Activated B cell treated with CpG ODN at 0.5 μM for 24 hours (primary cell): ENCODE data around the gene SLC45A2. TPM values are rescaled to one million over a fixed set of nuclear protein-coding genes. Genes with fewer than 3 reads are reported as not detected.
"Not testable (repeated sequence)": the region's sequence is repeated elsewhere in the genome, so short reads cannot be mapped to it uniquely, and the experiment has no call there.

Experiments used
- ATAC-seq: fragments of 200-7000 bp; cut with Tn5 transposase; one replicate; pipeline ENCODE4 v1.10.0; 2021; ENCODE audit warnings: low read depth, mild to moderate bottlenecking, moderate library complexity
- CTCF ChIA-PET: fragments of 350-600 bp; sonication (Branson Sonifier 250); formaldehyde crosslinking; loops from one replicate; lab custom pipeline; 2021; ENCODE audit warnings: antibody characterized with exemption; lab: Charles Lee
- POLR2A ChIA-PET: fragments of 350-600 bp; sonication (Branson Sonifier 250); formaldehyde crosslinking; loops from one replicate; lab custom pipeline; 2021; ENCODE audit warnings: antibody characterized with exemption; lab: Charles Lee
- DNase-seq: peaks from one replicate; pipeline ENCODE4 v3.0.0; 2022
- H3K27ac Mint-ChIP-seq: one replicate; pipeline ENCODE4 v1.8.0; 2020; ENCODE audit warnings: mixed read lengths
- H3K27me3 Mint-ChIP-seq: one replicate; pipeline ENCODE4 v1.8.0; 2021; ENCODE audit warnings: mixed read lengths
- H3K36me3 Mint-ChIP-seq: one replicate; pipeline ENCODE4 v1.8.0; 2021; ENCODE audit warnings: low read depth, mixed read lengths
- H3K4me1 Mint-ChIP-seq: one replicate; pipeline ENCODE4 v1.8.0; 2021; ENCODE audit warnings: mixed read lengths
- H3K4me3 Mint-ChIP-seq: one replicate; pipeline ENCODE4 v1.8.0; 2020; ENCODE audit warnings: mild to moderate bottlenecking, mixed read lengths
- H3K9me3 Mint-ChIP-seq: one replicate; pipeline ENCODE4 v1.8.0; 2020; ENCODE audit warnings: mixed read lengths
- CTCF ChIP-seq: fragments of 200-600 bp; IDR thresholded peaks from one replicate; pipeline ENCODE4 v1.8.0; 2022; ENCODE audit warnings: antibody characterized with exemption, mild to moderate bottlenecking
- intact Hi-C: fragments of 100-400 bp; cut with micrococcal nuclease; formaldehyde crosslinking; loops from one replicate; pipeline ENCODE4 v1.15.1; 2024
- total RNA-seq: library from RNA; stranded (reverse); gene quantifications from 2 replicates; pipeline ENCODE4 v1.2.3, GENCODE V29; 2022

Gene SLC45A2
- total RNA-seq, 1 donor from 2014 or later: not detected

- DNase-seq: no peak
- ChIA-PET POLR2A (no interaction called here), CTCF (no interaction called here)
- Mint-ChIP-seq H3K4me1 (no peaks in the 10 kb centered on the region), H3K4me3 (no peak overlapping the region), H3K27me3 (peaks cover 7% of the 10 kb centered on the region), H3K36me3 (no peaks in the 10 kb centered on the region), H3K27ac (no peak overlapping the region), H3K9me3 (no peaks in the 10 kb centered on the region)
- no peak for TF ChIP-seq CTCF
- no peak for ATAC-seq
- intact Hi-C loops: no loop called here
These were observed 20.3 kb downstream of the SLC45A2 start for GRCh38 chr5:33964132-33964700.

- no peaks in the 10 kb centered on the region for H3K4me1 Mint-ChIP-seq
- no peak for ATAC-seq
- TF ChIP-seq CTCF: no peak
- H3K4me3 Mint-ChIP-seq: no peak overlapping the region
- no peaks in the 10 kb centered on the region for H3K36me3 Mint-ChIP-seq
- DNase-seq: no peak
- CTCF ChIA-PET: no interaction called here
- intact Hi-C loops: no loop called here
- H3K9me3 Mint-ChIP-seq: peaks cover 7% of the 10 kb centered on the region
- peaks cover 7% of the 10 kb centered on the region for H3K27me3 Mint-ChIP-seq
- no peak overlapping the region for H3K27ac Mint-ChIP-seq
- POLR2A ChIA-PET: no interaction called here
These were observed 26.3 kb downstream of the SLC45A2 start for GRCh38 chr5:33958176-33958575.

GRCh38 chr5:33957577-33958150 lies 26.8 kb downstream of the SLC45A2 start:
- intact Hi-C loops: no loop called here
- ATAC-seq: no peak

GRCh38 chr5:33952175-33952574 lies 32.3 kb downstream of the SLC45A2 start:
- POLR2A ChIA-PET: interaction anchor here (0.7 kb wide), 1 partner anchor 1708 kb away, joined by 3 read pairs; no protein-coding TSS in a partner anchor
- H3K4me1 Mint-ChIP-seq, H3K27ac Mint-ChIP-seq, H3K4me3 Mint-ChIP-seq, H3K9me3 Mint-ChIP-seq, DNase-seq, intact Hi-C loops, ATAC-seq, CTCF ChIA-PET, H3K36me3 Mint-ChIP-seq: not testable (repeated sequence)
- H3K27me3 Mint-ChIP-seq: peaks cover 12% of the 10 kb centered on the region

More at GRCh38 chr5:33957577-33958150, 26.8 kb downstream of the SLC45A2 start:
- Mint-ChIP-seq H3K4me3 (no peak overlapping the region), H3K27ac (no peak overlapping the region), H3K36me3 (no peaks in the 10 kb centered on the region), H3K27me3 (peaks cover 5% of the 10 kb centered on the region), H3K9me3 (peaks cover 7% of the 10 kb centered on the region), H3K4me1 (no peaks in the 10 kb centered on the region)
- ChIA-PET CTCF (no interaction called here), POLR2A (no interaction called here)
- DNase-seq: no peak
- no peak for TF ChIP-seq CTCF

- intact Hi-C loops: no loop called here
- ChIA-PET POLR2A (no interaction called here), CTCF (interaction anchor here (1.9 kb wide), 1 partner anchor 10 kb away, joined by 4 read pairs; no protein-coding TSS in a partner anchor)
- ATAC-seq (no peak), DNase-seq (no peak)
- Mint-ChIP-seq H3K27ac (no peak overlapping the region), H3K4me1 (no peaks in the 10 kb centered on the region), H3K27me3 (peaks cover 35% of the 10 kb centered on the region), H3K9me3 (peaks cover 2% of the 10 kb centered on the region), H3K36me3 (no peaks in the 10 kb centered on the region), H3K4me3 (no peak overlapping the region)
- no peak for TF ChIP-seq CTCF
These were observed 39.9 kb downstream of the SLC45A2 start for GRCh38 chr5:33944543-33945132.
